GM10847 (cell line): Measurements from ENCODE around the gene ENC1.

Experiments
- POLR2A ChIP-seq: IDR thresholded peaks from 2 replicates; pipeline ENCODE4 v1.6.1; 2011; ENCODE audit not compliant: insufficient read length; ENCODE audit errors: extremely low read depth

Gene ENC1

DNA sequence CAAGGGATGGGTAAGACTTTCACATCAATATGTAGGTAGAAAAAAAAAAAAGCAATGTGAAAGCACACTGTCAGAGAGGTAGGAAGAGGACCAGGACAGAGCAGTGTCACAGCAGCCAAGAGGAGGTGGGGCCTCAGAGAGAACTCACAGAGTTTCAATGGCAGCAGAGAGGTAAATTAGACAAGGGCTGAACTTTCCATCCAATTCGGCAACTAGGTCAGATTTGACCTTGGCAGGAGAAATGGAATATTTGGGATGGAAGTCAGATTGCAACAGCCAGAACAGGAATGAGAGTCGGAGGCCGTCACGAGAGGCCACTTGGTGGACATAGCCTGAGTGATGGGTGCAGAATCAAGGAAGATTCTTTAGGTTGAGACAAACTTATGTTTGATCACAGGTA is 57.7 kb downstream of the ENC1 start:
- TF ChIP-seq POLR2A, result no peak

DNA sequence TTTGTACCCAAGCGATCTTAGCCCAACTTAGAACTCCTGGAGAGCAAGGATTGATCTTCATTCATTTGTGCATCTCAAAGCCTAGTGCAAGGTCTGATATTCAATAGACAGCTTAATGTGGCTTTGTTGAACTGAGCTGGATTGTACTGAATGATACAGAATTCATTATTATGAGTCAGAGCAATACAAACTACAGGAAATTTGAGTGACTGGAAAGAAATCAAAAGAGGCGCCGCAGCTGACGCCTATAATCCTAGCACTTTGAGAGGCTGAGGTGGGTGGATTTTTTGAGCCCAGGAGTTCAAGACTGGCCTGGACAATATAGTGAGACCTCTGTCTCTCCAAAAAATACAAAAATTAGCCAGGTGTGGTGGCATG is 58.6 kb downstream of the ENC1 start:
- no peak for TF ChIP-seq POLR2A

GRCh38 chr5:74580729-74581109 is 59.8 kb downstream of the ENC1 start:
- no peak for TF ChIP-seq POLR2A

GRCh38 chr5:74579215-74579614 is 61.3 kb downstream of the ENC1 start:
- no peak for TF ChIP-seq POLR2A

- no peak for TF ChIP-seq POLR2A
These were observed 62.0 kb downstream of the ENC1 start for GRCh38 chr5:74578356-74579044.
